IMR-90 (cell line): ENCODE measurements around the gene PAFAH1B2. TPM values are rescaled to one million over a fixed set of nuclear protein-coding genes. Genes with fewer than 3 reads are reported as not detected.

ENCODE experiments used
- ATAC-seq: fragments of 200-7000 bp; cut with Tn5 transposase; 2 replicates; pipeline ENCODE4 v1.9.1; 2020; ENCODE audit warnings: low read depth, mild to moderate bottlenecking, moderate library complexity
- BruUV-seq: library from RNA; stranded (reverse); fragments of 400-500 nt; replicated peaks from 2 replicates; lab custom pipeline; 2021; lab: Mats Ljungman, UMichigan
- CTCF ChIA-PET: fragments of 300-600 bp; formaldehyde crosslinking; extraction: SDS; loops from one replicate; lab custom pipeline; 2021; ENCODE audit warnings: antibody characterized with exemption; lab: Yijun Ruan, JAX
- POLR2A ChIA-PET: fragments of 300-600 bp; sonication (Branson Sonifier 250); formaldehyde crosslinking; loops from one replicate; lab custom pipeline; 2022; ENCODE audit warnings: antibody characterized with exemption; ENCODE audit not compliant: unreplicated experiment; lab: Charles Lee
- DNase-seq: peaks from one replicate; pipeline ENCODE4 v3.0.0; 2013
- H2AFZ ChIP-seq: replicated peaks from 2 replicates; pipeline ENCODE3; 2013; ENCODE audit warnings: low read length, mild to moderate bottlenecking; ENCODE audit not compliant: poor library complexity
- H2AK5ac ChIP-seq: 2 replicates; pipeline ENCODE4 v1.6.1; 2013; ENCODE audit warnings: low read depth, low read length, inconsistent platforms
- H2AK9ac ChIP-seq: replicated peaks from 2 replicates; pipeline ENCODE3; 2013; ENCODE audit warnings: mild to moderate bottlenecking, low read depth, low read length, moderate library complexity; ENCODE audit not compliant: poor library complexity
- H2BK120ac ChIP-seq: 2 replicates; pipeline ENCODE4 v1.6.1; 2013; ENCODE audit warnings: low read depth, low read length, inconsistent platforms
- H2BK15ac ChIP-seq: 3 replicates; pipeline ENCODE4 v1.6.1; 2013; ENCODE audit warnings: low read depth, low read length, inconsistent platforms
- H2BK20ac ChIP-seq: 2 replicates; pipeline ENCODE4 v1.6.1; 2013; ENCODE audit warnings: low read depth, mild to moderate bottlenecking, inconsistent platforms, low read length, moderate library complexity
- H2BK5ac ChIP-seq: 2 replicates; pipeline ENCODE4 v1.6.1; 2013; ENCODE audit warnings: mild to moderate bottlenecking, low read depth, low read length, inconsistent platforms; ENCODE audit not compliant: poor library complexity, severe bottlenecking
- H3K14ac ChIP-seq: replicated peaks from 2 replicates; pipeline ENCODE4 v1.6.1; 2013; ENCODE audit warnings: low read depth, low read length, inconsistent platforms
- H3K18ac ChIP-seq: 2 replicates; pipeline ENCODE4 v1.6.1; 2013; ENCODE audit warnings: low read depth, low read length, control low read depth
- H3K23ac ChIP-seq: 2 replicates; pipeline ENCODE4 v1.6.1; 2013; ENCODE audit warnings: low read depth, low read length, inconsistent platforms
- H3K27ac ChIP-seq: 2 replicates; pipeline ENCODE4 v1.5.1; 2013; ENCODE audit warnings: mild to moderate bottlenecking, control low read depth, low read length; ENCODE audit not compliant: insufficient read depth
- H3K27me3 ChIP-seq: 2 replicates; pipeline ENCODE4 v1.6.1; 2013; ENCODE audit warnings: low read length; ENCODE audit not compliant: control insufficient read depth, insufficient read depth
- H3K36me3 ChIP-seq: 2 replicates; pipeline ENCODE4 v1.6.1; 2013; ENCODE audit warnings: low read length, mixed read lengths; ENCODE audit not compliant: control insufficient read depth, insufficient read depth
- H3K4ac ChIP-seq: 2 replicates; pipeline ENCODE4 v1.6.1; 2013; ENCODE audit warnings: low read depth, low read length, inconsistent platforms
- H3K4me1 ChIP-seq: 2 replicates; pipeline ENCODE4 v1.6.1; 2013; ENCODE audit warnings: low read length, mixed read lengths; ENCODE audit not compliant: control insufficient read depth, insufficient read depth
- H3K4me2 ChIP-seq: 2 replicates; pipeline ENCODE4 v1.6.1; 2013; ENCODE audit warnings: low read depth, mild to moderate bottlenecking, control low read depth, low read length, moderate library complexity
- H3K4me3 ChIP-seq: 2 replicates; pipeline ENCODE4 v1.5.1; 2013; ENCODE audit warnings: low read depth, mild to moderate bottlenecking, control low read depth, low read length, moderate library complexity; ENCODE audit not compliant: insufficient read depth
- H3K56ac ChIP-seq: 2 replicates; pipeline ENCODE4 v1.6.1; 2013; ENCODE audit warnings: low read length, inconsistent platforms; ENCODE audit not compliant: insufficient read depth; ENCODE audit errors: extremely low read depth
- H3K79me1 ChIP-seq, 2 experiments: 2 replicates each; pipeline ENCODE4 v1.6.1; 2013; ENCODE audit warnings: low read length in 2 of 2, inconsistent platforms in 1 of 2, low read depth in 1 of 2
- H3K9ac ChIP-seq: 2 replicates; pipeline ENCODE4 v1.6.1; 2013; ENCODE audit warnings: low read depth, low read length, control low read depth
- H3K9me1 ChIP-seq: 2 replicates; pipeline ENCODE4 v1.6.1; 2013; ENCODE audit warnings: low read length, inconsistent platforms; ENCODE audit not compliant: insufficient read depth
- H3K9me3 ChIP-seq: 2 replicates; pipeline ENCODE4 v1.6.1; 2013; ENCODE audit warnings: low read length; ENCODE audit not compliant: control insufficient read depth, insufficient read depth
- H4K20me1 ChIP-seq: 2 replicates; pipeline ENCODE4 v1.6.1; 2013; ENCODE audit warnings: low read length, inconsistent platforms; ENCODE audit not compliant: insufficient read depth
- H4K5ac ChIP-seq: 2 replicates; pipeline ENCODE4 v1.6.1; 2013; ENCODE audit warnings: mild to moderate bottlenecking, low read depth, low read length, control low read depth
- H4K8ac ChIP-seq, 2 experiments: 2 replicates each; pipeline ENCODE4 v1.6.1; 2013; ENCODE audit warnings: low read depth in 2 of 2, low read length in 2 of 2, control low read depth in 1 of 2, inconsistent platforms in 1 of 2
- H4K91ac ChIP-seq: 2 replicates; pipeline ENCODE4 v1.6.1; 2013; ENCODE audit warnings: low read depth, low read length, inconsistent platforms; ENCODE audit not compliant: insufficient read depth
- CHD1 ChIP-seq: IDR thresholded peaks from 2 replicates; pipeline ENCODE4 v1.6.1; 2012; ENCODE audit warnings: low read depth, low read length, improper control_type of control experiment
- MAZ ChIP-seq: IDR thresholded peaks from 2 replicates; pipeline ENCODE4 v1.6.1; 2012; ENCODE audit warnings: low read depth, mild to moderate bottlenecking, low read length, improper control_type of control experiment, moderate library complexity, borderline replicate concordance
- POLR2A ChIP-seq: IDR thresholded peaks from 2 replicates; pipeline ENCODE4 v1.6.1; 2012; ENCODE audit warnings: mild to moderate bottlenecking, low read depth, low read length
- WGBS, 2 experiments: methylation state at CpG; one replicate each; pipeline versions ENCODE4 v1.1.5 to v1.1.7; 2013; ENCODE audit warnings: missing lambda C conversion rate in 2 of 2; ENCODE audit not compliant: insufficient read length in 1 of 2; ENCODE audit errors: extremely low coverage in 2 of 2; 5-methylcytosine and 5-hydroxymethylcytosine counted together
- dilution Hi-C: fragments of 300-500 bp; cut with HindIII; formaldehyde crosslinking; loops from one replicate; pipeline ENCODE4 v1.14.3; 2018; ENCODE audit warnings: low sequenced_read_pairs; ENCODE audit not compliant: unreplicated experiment
- in situ Hi-C: fragments of 300-500 bp; cut with MboI; formaldehyde crosslinking; loops from 3 replicates; pipeline ENCODE4 v1.14.3; 2019; ENCODE audit warnings: low sequenced_read_pairs, inconsistent platforms, mixed read lengths
- intact Hi-C: fragments of 100-400 bp; cut with micrococcal nuclease; formaldehyde crosslinking; loops from 2 replicates; pipeline ENCODE4 v1.10.0; 2022
- polyA plus RNA-seq, 3 experiments: library from polyadenylated mRNA; depleted of rRNA; stranded (reverse); fragments of >200 nt; gene quantifications; 2 replicates each; pipeline ENCODE4 v1.2.3, GENCODE V29; 2012; ENCODE audit warnings: low replicate concordance in 1 of 3
- total RNA-seq: library from RNA; depleted of rRNA; stranded (reverse); fragments of >200 nt; gene quantifications from 2 replicates; pipeline ENCODE4 v1.2.3, GENCODE V29; 2012
- TF ChIP-seq, protein P1 (sequence below): conservative IDR thresholded peaks from 2 replicates; pipeline ENCODE4 v1.5.1; 2012; ENCODE audit warnings: mild to moderate bottlenecking, low read depth, low read length, improper control_type of control experiment

Gene PAFAH1B2
- total and polyA plus RNA-seq, 2 of the 4 experiments (the other 2 are of a cell fraction) = 29.8 to 280 TPM

DNA sequence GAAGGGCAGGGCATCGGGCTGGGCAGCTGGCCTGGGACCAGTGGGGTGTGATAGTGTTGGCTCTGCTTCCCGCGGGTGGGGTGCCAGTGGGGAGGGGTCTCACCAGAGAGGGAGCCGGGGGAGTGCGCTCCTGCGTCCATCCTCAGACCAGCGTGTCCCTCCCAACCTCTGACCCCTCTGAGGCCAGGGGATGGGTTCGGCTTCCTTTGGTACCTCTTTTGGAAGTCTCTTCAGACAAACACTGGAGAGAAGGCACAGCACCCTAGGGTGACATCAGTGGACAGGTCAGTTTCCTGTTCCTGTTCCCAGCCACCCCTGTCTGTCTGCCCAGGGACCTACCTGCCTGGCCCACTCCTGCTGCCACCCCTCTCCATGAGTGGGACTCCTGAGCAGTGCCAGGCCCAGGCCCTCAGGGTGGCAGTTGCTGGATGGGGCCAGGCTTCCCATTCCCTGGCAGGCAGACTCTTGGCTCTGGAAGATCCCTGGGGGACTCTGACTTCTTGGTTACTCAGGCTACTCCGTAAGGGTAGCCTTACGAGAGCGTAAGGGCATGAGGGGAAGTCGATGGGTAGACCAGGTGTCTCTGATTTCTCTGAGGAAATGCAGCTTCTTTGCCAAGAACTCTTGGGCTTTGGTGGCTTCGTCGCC lies 57.7 kb downstream of the PAFAH1B2 start:
- H2BK120ac ChIP-seq = peak overlapping the region; percentile 36; the same call in 1 of the 2 replicates
- TF ChIP-seq, protein P1, sequence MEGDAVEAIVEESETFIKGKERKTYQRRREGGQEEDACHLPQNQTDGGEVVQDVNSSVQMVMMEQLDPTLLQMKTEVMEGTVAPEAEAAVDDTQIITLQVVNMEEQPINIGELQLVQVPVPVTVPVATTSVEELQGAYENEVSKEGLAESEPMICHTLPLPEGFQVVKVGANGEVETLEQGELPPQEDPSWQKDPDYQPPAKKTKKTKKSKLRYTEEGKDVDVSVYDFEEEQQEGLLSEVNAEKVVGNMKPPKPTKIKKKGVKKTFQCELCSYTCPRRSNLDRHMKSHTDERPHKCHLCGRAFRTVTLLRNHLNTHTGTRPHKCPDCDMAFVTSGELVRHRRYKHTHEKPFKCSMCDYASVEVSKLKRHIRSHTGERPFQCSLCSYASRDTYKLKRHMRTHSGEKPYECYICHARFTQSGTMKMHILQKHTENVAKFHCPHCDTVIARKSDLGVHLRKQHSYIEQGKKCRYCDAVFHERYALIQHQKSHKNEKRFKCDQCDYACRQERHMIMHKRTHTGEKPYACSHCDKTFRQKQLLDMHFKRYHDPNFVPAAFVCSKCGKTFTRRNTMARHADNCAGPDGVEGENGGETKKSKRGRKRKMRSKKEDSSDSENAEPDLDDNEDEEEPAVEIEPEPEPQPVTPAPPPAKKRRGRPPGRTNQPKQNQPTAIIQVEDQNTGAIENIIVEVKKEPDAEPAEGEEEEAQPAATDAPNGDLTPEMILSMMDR = no peak
- no peak for TF ChIP-seq CHD1
- TF ChIP-seq MAZ = no peak
- peak; percentile 18 for TF ChIP-seq POLR2A
- ATAC-seq (no peak), DNase-seq (no peak)
- H4K8ac ChIP-seq = peak overlapping the region; percentile 93 to 96; a peak in 3 of 4 replicates
- no peak overlapping the region for H2BK15ac ChIP-seq
- peaks cover 45% of the 10 kb centered on the region for H3K36me3 ChIP-seq
- no peaks in the 10 kb centered on the region for H3K9me3 ChIP-seq
- H2AK9ac ChIP-seq = peak overlapping the region; percentile 38
- 55% methylated on average over 8 of the region's 14 CpGs; no CpG with 5 or more reads in 1 of the 2 experiments for WGBS, 2 experiments
- no peaks in the 10 kb centered on the region for H3K27me3 ChIP-seq
- H2BK5ac ChIP-seq = peak overlapping the region; percentile 83
- no TSS peak for BruUV-seq
- H3K9me1 ChIP-seq = peaks cover 28% of the 10 kb centered on the region
- H2AFZ ChIP-seq = peak overlapping the region; percentile 4
- POLR2A ChIA-PET = interaction anchor here (0.7 to 1.8 kb wide), 2 partner anchors 20 to 24 kb away, joined by 3 to 6 read pairs; partner anchors contain the start of gene SIDT2
- intact Hi-C loops (no loop called here), in situ Hi-C loops (no loop called here), dilution Hi-C loops (no loop called here)
- H4K20me1 ChIP-seq = peaks cover 58% of the 10 kb centered on the region
- peak overlapping the region; percentile 50; the same call in 1 of the 2 replicates for H3K56ac ChIP-seq
- CTCF ChIA-PET = interaction anchor here (0.7 kb wide), 1 partner anchor 21 kb away, joined by 4 read pairs; no protein-coding TSS in a partner anchor
- peak overlapping the region; percentile 49 for H3K4me3 ChIP-seq
- peak overlapping the region; percentile 65; the same call in 1 of the 2 replicates for H3K18ac ChIP-seq
- H4K91ac ChIP-seq = peak overlapping the region; percentile 78
- peak overlapping the region; percentile 96 for H3K4ac ChIP-seq
- peaks cover 29 to 68% of the 10 kb centered on the region in 2 experiments for H3K79me1 ChIP-seq
- H3K23ac ChIP-seq = peak overlapping the region; percentile 91
- H2AK5ac ChIP-seq = peak overlapping the region; percentile 97
- peak overlapping the region; percentile 80 for H3K4me2 ChIP-seq
- peaks cover 46% of the 10 kb centered on the region for H3K4me1 ChIP-seq
- H4K5ac ChIP-seq = peak overlapping the region; percentile 25; the same call in 1 of the 2 replicates
- H3K14ac ChIP-seq = peak overlapping the region; percentile 98
- peak overlapping the region; percentile 91 for H3K27ac ChIP-seq
- peak overlapping the region; percentile 92 for H3K9ac ChIP-seq
- 0 out of 2 replicates have a peak overlapping the region, but pooled peaks have one; percentile 5 for H2BK20ac ChIP-seq
